RPMI8226 (cell line): Measurements from ENCODE around the gene DNER.

ENCODE experiments used
- DNase-seq: peaks from one replicate; pipeline ENCODE4 v3.0.0-alpha.2; 2015

The DNER gene

GRCh38 chr2:229425598-229425997 lies 288.8 kb downstream of the DNER start:
- no peak for DNase-seq

DNA sequence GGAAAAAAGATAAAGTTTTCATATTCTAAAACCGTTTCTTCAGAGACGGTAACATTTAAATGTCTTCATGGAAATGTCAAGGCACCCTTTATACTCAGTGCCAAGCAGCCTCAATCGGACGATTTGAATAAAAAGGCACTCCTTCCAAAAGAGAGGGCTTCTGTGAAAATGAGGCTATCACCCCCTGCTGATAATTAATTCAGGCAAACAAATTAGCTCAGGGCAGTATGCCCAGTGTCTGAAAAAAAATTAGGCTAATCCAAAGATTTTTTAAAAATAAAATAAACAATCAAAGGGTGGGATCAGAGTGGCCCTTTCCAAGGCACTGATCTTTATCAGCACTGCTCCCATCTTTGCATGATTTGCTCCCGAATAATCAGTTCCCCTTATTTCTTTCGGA lies 292.3 kb downstream of the DNER start:
- no peak for DNase-seq

- DNase-seq = no peak
Measured at GRCh38 chr2:229419158-229419557, 295.2 kb downstream of the DNER start.

DNA sequence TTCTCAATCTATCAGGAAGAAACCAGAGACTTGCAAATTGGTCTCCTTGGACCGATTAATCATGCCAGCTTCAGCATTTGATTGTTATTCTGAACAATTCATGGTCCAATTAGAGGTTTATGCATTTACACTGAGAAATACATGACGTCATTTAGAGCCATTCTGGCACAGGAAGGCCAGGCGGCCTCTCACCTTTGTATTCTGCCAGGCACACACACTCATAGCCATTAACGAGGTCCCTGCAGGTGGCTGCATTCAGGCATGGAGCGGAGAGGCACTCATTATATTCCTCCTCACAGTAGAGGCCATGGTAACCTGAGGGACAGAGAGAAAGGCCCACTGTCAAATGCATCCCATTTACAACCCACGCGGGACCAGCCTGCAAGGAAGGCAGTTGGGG lies 296.4 kb downstream of the DNER start:
- no peak for DNase-seq

DNA sequence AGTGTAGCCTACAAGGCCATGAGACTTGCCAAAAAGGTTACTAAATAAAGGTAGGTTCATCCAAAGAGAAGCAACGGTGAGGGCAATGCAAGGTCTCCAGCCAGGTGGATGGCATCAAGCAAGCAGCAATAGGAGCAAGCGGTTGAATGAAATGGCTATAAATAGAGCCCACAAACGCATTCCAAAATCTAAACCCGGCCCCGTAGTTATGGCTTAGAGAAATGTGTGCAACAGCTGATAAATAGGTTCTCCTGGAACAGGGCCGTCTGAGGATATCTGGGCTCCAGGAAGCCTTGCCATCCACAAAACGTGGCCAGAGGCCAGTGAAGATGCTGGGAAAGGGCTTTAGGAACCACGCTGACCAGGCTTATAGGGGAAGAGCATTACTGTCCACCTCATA lies 297.2 kb downstream of the DNER start:
- no peak for DNase-seq

- DNase-seq = no peak
Measured at GRCh38 chr2:229416116-229416694, 298.1 kb downstream of the DNER start.

- DNase-seq = no peak
Measured at GRCh38 chr2:229414631-229415030, 299.7 kb downstream of the DNER start.

GRCh38 chr2:229412686-229413085 lies 301.7 kb downstream of the DNER start:
- DNase-seq = no peak

DNA sequence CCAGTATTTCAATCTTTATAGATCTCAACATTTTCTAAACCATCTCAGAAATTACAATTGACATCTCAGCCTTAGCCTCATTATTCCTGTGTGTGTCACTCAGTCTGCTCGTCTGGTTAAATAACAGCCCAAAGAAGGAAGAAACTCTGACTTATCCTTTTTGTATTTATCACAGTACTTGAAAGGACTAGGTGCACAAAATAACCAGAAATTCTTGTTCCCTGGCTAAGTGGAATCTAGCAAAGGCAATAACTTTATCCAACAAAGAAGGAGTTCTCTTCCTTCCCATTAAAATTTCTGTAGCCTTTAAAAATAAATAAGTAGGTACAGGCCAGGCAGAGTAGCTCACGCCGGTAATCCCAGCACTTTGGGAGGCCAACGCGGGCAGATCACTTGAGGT lies 303.4 kb downstream of the DNER start:
- no peak for DNase-seq

DNA sequence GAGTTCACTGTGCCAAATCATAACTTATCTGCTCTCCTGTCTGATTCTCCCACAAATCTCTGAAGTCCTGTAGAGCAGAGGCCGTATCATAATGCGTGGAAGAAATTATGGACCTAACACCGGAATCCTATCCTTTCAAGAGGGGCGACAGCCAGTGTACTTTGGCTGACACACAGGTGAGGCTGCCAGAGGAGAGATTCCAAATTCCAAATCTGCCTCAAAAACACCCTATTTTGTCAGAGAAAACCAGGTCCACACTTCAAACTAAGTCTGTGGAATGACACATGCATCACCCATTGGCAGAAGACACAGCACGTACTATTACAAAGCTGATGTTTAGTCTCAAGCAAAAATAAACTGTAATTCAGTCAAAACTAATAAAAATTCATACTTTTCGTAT lies 304.1 kb downstream of the DNER start:
- no peak for DNase-seq

- no peak for DNase-seq
Measured at GRCh38 chr2:229409751-229410181, 304.6 kb downstream of the DNER start.

GRCh38 chr2:229408962-229409361 lies 305.4 kb downstream of the DNER start:
- DNase-seq = no peak

- DNase-seq = no peak
Measured at GRCh38 chr2:229408356-229408755, 306.0 kb downstream of the DNER start.

DNA sequence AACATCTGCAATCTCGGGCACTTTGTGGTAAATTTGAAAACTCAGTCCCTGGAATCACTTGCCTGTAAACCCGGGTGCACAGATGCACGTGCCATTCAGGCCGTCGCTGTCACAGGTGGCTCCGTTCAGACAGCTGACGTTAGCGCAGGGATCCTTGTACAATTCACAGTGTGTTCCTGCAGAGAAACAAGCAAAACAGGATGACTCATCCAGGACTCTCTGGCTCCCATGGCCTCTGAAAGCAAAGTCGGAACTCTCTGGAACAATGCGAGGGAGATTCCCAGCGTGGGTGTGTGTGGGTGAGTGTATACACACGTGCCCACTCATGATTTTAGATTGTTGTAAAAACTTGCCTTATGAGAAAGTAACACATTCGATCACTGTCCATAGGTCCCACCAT lies 307.2 kb downstream of the DNER start:
- DNase-seq = no peak

DNA sequence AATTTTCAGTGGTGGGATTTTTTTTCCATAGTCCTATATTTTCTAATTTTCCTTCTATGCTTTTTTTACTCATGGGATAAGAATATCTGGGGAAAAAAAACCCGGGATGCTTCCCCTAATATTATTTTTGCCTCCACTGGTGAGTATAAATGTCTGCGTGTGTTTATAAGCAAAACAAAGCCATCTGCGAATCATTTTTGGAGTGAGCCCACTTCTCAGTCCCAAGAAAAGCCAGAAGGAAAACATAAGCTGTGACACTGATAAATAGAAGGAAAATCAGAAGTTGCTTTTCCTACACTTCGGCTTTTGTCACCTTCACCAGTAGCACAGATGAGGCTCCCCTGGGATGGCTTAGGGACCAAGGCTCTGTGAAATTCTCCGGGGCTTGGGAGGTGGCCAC lies 308.6 kb downstream of the DNER start:
- no peak for DNase-seq

GRCh38 chr2:229403296-229403695 lies 311.1 kb downstream of the DNER start:
- no peak for DNase-seq

DNA sequence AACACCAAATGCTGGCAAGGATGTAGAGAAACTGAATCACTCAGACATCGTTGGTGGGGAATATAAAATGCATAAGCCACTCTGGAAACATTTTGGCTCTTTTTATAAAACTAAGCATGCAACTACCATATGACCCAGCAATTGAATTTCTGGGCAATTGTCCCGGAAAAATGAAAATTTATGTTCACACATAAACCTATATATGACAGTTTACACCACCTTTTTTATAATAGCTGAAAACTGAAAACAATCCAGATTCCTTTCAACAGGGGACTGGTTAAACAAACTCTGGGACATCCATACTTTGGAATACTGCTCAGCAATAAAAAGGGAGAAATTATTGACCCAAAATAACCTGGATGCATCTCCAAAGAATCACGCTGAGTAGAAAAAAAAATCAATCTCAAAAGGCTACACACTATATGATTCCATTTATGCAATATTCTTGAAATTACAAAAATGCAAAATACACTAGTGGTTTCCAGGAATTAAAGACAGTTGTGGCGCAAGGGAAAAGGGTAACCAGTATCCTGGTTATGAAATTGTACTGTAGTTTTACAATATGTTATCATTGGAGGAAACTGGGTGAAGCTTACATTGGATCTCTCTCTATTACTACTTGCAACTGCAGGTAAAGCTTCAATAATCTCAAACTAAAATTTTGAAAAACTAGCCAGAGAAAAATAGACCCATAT lies 313.0 kb downstream of the DNER start:
- no peak for DNase-seq

DNA sequence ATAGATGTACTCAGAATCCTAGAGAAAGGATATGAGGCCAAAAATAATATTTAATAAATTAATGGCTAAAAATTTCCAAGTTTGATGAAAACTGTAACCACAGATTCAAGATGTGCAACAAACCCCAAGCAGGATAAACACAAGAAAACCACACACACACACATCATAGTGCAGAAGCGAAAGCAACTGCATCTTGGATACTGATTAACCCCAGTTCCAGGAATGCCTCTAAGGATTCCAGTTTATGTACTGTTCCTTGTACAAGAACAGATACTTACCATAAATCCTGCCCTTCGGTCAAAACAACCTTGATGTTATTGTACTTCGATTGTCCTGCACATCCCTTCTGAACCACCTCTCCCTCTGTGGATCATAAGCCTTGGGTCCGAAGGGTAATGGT lies 320.4 kb downstream of the DNER start:
- no peak for DNase-seq

GRCh38 chr2:229392196-229392595 lies 322.2 kb downstream of the DNER start:
- no peak for DNase-seq

DNA sequence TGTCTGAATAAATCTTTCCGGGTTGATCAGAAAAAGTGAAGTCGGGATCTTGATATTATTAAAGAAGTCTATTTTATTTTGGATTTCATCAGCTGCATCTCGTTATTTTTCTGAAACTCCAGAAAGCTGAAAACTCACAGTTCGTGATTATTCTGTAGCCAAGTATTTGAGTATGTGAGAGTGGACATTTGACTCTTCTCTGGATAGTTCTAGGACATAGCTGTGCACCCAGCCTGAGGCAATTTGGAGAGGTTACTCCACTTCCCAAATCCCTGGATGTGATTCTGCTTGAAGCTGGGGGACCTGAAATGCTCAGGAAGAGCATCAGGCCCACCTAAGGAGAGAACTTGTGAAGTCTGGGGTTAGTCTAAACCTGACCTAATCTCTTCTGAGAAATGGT lies 325.6 kb downstream of the DNER start:
- no peak for DNase-seq

DNA sequence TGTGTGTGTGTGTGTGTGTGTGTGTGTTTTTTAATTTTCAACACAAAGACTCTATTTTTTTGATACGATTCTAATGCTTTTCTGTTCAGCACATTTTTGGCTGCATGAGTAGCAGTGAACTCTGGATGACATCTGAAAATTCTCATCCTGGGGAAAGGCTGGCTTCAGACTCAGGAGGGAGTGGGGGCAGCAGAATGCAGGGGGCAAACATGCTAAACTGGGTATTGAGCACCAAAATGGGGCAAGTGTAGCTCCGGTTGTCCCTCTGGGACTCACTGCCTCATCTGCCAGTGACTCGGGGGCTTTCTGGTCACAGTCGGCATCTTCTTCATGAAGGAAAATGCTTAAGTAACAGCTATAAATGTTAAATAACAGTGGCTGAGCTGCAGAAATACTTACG lies 326.5 kb downstream of the DNER start:
- DNase-seq = no peak

DNA sequence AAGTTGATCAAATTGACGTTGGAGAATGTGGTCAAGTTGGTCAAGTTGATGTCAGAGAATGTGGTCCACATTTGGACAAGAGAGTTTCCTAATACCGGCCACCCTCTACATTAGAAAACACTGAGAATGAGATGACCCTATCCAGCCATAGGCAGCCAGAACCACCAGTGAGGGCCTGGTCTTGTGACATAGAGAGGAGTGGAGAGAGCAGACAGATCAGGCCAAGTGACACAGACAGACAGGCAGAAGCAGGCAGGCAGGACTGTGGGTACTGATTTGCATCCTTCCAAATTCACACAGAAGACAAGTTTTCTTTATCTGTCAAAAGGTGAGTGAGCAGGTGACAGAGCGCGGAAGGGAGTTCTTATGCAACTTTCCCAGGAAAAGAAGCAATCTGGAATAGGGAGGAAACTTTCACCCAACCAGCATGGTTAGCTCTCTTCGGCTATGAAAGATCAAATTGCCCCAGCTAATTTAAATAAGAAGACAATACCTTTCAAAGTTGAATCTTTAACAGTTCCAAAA lies 334.2 kb downstream of the DNER start:
- DNase-seq = no peak

DNA sequence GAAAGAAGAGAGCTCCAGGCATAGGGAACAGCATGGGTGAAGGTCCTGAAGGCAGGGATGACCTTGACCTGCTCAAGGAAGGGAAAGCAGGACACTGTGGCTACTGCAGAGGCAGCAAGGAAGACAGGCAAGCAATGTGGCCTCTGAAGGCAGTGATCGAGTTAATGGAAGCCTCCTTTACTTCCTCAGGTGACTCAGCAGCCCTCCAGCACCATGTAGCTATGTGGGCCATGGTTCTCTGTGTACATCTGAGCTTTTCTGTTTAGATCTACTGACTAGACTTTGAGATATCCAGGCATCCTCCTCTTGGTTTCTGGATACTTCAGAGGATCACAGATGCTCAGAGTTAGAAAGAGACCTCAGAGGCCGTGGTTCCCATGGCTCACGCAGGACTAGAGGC lies 336.0 kb downstream of the DNER start:
- DNase-seq = no peak

- no peak for DNase-seq
Measured at GRCh38 chr2:229376866-229377265, 337.5 kb downstream of the DNER start.

- no peak for DNase-seq
Measured at GRCh38 chr2:229375251-229375650, 339.1 kb downstream of the DNER start.
